PC-9 (cell line): Measurements from ENCODE around the gene OR12D3.

Source experiments
- CTCF ChIP-seq: fragments of 200-600 bp; sonication (generic); conservative IDR thresholded peaks from 2 replicates; pipeline ENCODE4 v1.6.1; 2017; ENCODE audit warnings: mixed run types, antibody characterized with exemption, mild to moderate bottlenecking, moderate library complexity
- EZH2 ChIP-seq: fragments of 200-600 bp; sonication (generic); IDR thresholded peaks from 2 replicates; pipeline ENCODE4 v1.8.0; 2017; ENCODE audit warnings: antibody characterized with exemption, low read depth

- TF ChIP-seq CTCF = no peak
- no peak for TF ChIP-seq EZH2
Observed at GRCh38 chr6:29403801-29404200, 28.7 kb upstream of the OR12D3 start.
